ENCODE measurements around the gene RAB9A. TPM values are rescaled to one million over a fixed set of nuclear protein-coding genes. Genes with fewer than 3 reads are reported as not detected.

Gene RAB9A
- total and polyA plus RNA-seq, 9 of the 15 experiments (the other 6 are each of a cell fraction or from before 2014, with no cell fraction given): 13.5 to 20.8 (median 17.7) TPM

DNA sequence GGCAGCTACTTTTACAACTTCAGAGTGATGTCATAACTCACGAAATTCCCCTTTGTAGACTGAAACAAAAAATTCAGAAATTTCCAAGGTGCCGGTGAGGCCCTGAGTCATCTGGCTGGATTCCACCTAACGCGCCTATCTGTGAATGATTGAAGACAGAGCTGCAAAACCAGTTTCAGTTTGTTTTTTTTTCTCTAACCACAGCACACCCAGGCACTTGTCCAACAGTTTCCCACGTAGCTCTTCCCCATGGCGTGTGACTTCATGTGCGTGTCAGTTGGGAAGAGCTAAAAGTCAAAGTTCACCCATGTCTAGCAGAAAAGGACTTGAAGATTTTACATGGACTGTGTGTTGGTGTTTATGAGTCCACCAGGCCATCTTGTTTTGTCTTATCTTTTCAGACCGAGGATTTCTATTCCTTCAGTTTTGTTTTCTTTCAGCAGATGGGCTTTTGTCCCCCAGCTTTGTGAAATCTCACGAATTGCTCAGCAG is 19.6 kb upstream of the RAB9A start (continued):
- TF ChIP-seq, protein P1, sequence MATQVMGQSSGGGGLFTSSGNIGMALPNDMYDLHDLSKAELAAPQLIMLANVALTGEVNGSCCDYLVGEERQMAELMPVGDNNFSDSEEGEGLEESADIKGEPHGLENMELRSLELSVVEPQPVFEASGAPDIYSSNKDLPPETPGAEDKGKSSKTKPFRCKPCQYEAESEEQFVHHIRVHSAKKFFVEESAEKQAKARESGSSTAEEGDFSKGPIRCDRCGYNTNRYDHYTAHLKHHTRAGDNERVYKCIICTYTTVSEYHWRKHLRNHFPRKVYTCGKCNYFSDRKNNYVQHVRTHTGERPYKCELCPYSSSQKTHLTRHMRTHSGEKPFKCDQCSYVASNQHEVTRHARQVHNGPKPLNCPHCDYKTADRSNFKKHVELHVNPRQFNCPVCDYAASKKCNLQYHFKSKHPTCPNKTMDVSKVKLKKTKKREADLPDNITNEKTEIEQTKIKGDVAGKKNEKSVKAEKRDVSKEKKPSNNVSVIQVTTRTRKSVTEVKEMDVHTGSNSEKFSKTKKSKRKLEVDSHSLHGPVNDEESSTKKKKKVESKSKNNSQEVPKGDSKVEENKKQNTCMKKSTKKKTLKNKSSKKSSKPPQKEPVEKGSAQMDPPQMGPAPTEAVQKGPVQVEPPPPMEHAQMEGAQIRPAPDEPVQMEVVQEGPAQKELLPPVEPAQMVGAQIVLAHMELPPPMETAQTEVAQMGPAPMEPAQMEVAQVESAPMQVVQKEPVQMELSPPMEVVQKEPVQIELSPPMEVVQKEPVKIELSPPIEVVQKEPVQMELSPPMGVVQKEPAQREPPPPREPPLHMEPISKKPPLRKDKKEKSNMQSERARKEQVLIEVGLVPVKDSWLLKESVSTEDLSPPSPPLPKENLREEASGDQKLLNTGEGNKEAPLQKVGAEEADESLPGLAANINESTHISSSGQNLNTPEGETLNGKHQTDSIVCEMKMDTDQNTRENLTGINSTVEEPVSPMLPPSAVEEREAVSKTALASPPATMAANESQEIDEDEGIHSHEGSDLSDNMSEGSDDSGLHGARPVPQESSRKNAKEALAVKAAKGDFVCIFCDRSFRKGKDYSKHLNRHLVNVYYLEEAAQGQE (IDR thresholded peaks at IDR 0.05; ENCODE audit: borderline replicate concordance): peak; percentile 24; the same call in 1 of the 2 replicates
- TF ChIP-seq, protein P1 (CRISPR knock-in tag; IDR thresholded peaks at IDR 0.05; ENCODE audit: low read depth): no peak
- TF ChIP-seq ZNF165 (CRISPR knock-in tag; IDR thresholded peaks at IDR 0.05; ENCODE audit: borderline replicate concordance): no peak
- TF ChIP-seq L3MBTL2 (IDR thresholded peaks at IDR 0.05): peak; percentile 60
- TF ChIP-seq SMAD3 (CRISPR knock-in tag; conservative IDR thresholded peaks at IDR 0.05): no peak
- peak; percentile 13 to 51; a peak in 1 of 4 replicates for TF ChIP-seq FOXK2 (conservative IDR thresholded peaks at IDR 0.05 in 1 of 2, IDR thresholded peaks at IDR 0.05 in 1 of 2; ENCODE audit: low read depth in 2 of 2)
- TF ChIP-seq, protein P2, sequence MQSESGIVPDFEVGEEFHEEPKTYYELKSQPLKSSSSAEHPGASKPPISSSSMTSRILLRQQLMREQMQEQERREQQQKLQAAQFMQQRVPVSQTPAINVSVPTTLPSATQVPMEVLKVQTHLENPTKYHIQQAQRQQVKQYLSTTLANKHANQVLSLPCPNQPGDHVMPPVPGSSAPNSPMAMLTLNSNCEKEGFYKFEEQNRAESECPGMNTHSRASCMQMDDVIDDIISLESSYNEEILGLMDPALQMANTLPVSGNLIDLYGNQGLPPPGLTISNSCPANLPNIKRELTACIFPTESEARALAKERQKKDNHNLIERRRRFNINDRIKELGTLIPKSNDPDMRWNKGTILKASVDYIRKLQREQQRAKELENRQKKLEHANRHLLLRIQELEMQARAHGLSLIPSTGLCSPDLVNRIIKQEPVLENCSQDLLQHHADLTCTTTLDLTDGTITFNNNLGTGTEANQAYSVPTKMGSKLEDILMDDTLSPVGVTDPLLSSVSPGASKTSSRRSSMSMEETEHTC (IDR thresholded peaks at IDR 0.05): no peak
- TF ChIP-seq ZNF584 (CRISPR knock-in tag; IDR thresholded peaks at IDR 0.05; ENCODE audit: low read depth): no peak
- TF ChIP-seq ZNF197 (CRISPR knock-in tag; IDR thresholded peaks at IDR 0.05; ENCODE audit: low read depth): no peak
- 0 out of 2 replicates have a peak, but pooled peaks have one; percentile 25 for TF ChIP-seq EP400 (IDR thresholded peaks at IDR 0.05)
- no peak for TF ChIP-seq CREB1 (IDR thresholded peaks at IDR 0.05)
- TF ChIP-seq CREB1 (CRISPR knock-in tag; IDR thresholded peaks at IDR 0.05): no peak
- peak; percentile 59 for TF ChIP-seq CREM (IDR thresholded peaks at IDR 0.05; ENCODE audit: low read depth)
- TF ChIP-seq EZH2 (IDR thresholded peaks at IDR 0.05; ENCODE audit: borderline replicate concordance, low read depth, low read length): no peak
- no peak for TF ChIP-seq MXI1 (IDR thresholded peaks at IDR 0.05; ENCODE audit: low read depth, low read length)
- TF ChIP-seq, protein P3, sequence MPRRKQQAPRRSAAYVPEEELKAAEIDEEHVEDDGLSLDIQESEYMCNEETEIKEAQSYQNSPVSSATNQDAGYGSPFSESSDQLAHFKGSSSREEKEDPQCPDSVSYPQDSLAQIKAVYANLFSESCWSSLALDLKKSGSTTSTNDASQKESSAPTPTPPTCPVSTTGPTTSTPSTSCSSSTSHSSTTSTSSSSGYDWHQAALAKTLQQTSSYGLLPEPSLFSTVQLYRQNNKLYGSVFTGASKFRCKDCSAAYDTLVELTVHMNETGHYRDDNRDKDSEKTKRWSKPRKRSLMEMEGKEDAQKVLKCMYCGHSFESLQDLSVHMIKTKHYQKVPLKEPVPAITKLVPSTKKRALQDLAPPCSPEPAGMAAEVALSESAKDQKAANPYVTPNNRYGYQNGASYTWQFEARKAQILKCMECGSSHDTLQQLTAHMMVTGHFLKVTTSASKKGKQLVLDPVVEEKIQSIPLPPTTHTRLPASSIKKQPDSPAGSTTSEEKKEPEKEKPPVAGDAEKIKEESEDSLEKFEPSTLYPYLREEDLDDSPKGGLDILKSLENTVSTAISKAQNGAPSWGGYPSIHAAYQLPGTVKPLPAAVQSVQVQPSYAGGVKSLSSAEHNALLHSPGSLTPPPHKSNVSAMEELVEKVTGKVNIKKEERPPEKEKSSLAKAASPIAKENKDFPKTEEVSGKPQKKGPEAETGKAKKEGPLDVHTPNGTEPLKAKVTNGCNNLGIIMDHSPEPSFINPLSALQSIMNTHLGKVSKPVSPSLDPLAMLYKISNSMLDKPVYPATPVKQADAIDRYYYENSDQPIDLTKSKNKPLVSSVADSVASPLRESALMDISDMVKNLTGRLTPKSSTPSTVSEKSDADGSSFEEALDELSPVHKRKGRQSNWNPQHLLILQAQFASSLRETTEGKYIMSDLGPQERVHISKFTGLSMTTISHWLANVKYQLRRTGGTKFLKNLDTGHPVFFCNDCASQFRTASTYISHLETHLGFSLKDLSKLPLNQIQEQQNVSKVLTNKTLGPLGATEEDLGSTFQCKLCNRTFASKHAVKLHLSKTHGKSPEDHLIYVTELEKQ (CRISPR knock-in tag; IDR thresholded peaks at IDR 0.05): no peak
- TF ChIP-seq GATA2 (CRISPR knock-in tag; IDR thresholded peaks at IDR 0.05): 0 out of 2 replicates have a peak, but pooled peaks have one; percentile 6
